WTC11 (cell line): Measurements from ENCODE around the gene CHST3. TPM values are rescaled to one million over a fixed set of nuclear protein-coding genes. Genes with fewer than 3 reads are reported as not detected.

Experiments used
- ATAC-seq: fragments of 200-7000 bp; cut with Tn5 transposase; 2 replicates; pipeline ENCODE4 v1.10.0; 2021; ENCODE audit warnings: mild to moderate bottlenecking, moderate library complexity
- CTCF ChIA-PET: fragments of 300-600 bp; sonication (Branson Sonifier 250); formaldehyde crosslinking; loops from one replicate; lab custom pipeline; 2021; ENCODE audit warnings: antibody characterized with exemption; lab: Charles Lee
- POLR2A ChIA-PET: fragments of 350-600 bp; sonication (Branson Sonifier 250); formaldehyde crosslinking; loops from one replicate; lab custom pipeline; 2021; ENCODE audit warnings: antibody characterized with exemption; lab: Charles Lee
- DNase-seq: peaks from one replicate; pipeline ENCODE4 v3.0.0; 2021; ENCODE audit warnings: low spot score
- H3K27ac Mint-ChIP-seq: 2 replicates; pipeline ENCODE4 v1.8.0; 2021; ENCODE audit warnings: mixed read lengths
- H3K27me3 Mint-ChIP-seq: 2 replicates; pipeline ENCODE4 v1.8.0; 2021; ENCODE audit warnings: low read depth, mild to moderate bottlenecking, moderate library complexity, mixed read lengths
- H3K36me3 Mint-ChIP-seq: 2 replicates; pipeline ENCODE4 v1.8.0; 2021; ENCODE audit warnings: mixed read lengths
- H3K4me1 Mint-ChIP-seq: 2 replicates; pipeline ENCODE4 v1.8.0; 2022; ENCODE audit warnings: mixed read lengths
- H3K4me3 Mint-ChIP-seq: 2 replicates; pipeline ENCODE4 v1.8.0; 2021; ENCODE audit warnings: mild to moderate bottlenecking, moderate library complexity, mixed read lengths
- H3K9me3 Mint-ChIP-seq: 2 replicates; pipeline ENCODE4 v1.8.0; 2021; ENCODE audit warnings: mixed read lengths
- AFF4 ChIP-seq: sonication (generic); formaldehyde crosslinking; IDR thresholded peaks from 2 replicates; pipeline ENCODE4 v1.8.1; 2023; ENCODE audit warnings: mild to moderate bottlenecking, missing genetic modification reagents, borderline replicate concordance
- AR ChIP-seq: fragments of 250-450 bp; sonication (Bioruptor Pico); IDR thresholded peaks from 2 replicates; pipeline ENCODE4 v1.9.0; 2021; ENCODE audit warnings: mild to moderate bottlenecking
- ATF2 ChIP-seq: sonication (generic); formaldehyde crosslinking; IDR thresholded peaks from 2 replicates; pipeline ENCODE4 v1.8.1; 2022; ENCODE audit warnings: low read depth, missing genetic modification reagents, borderline replicate concordance
- ELF4 ChIP-seq: sonication (generic); formaldehyde crosslinking; IDR thresholded peaks from 2 replicates; pipeline ENCODE4 v1.8.1; 2022; ENCODE audit warnings: low read depth, mild to moderate bottlenecking, moderate library complexity, missing genetic modification reagents
- FOXK1 ChIP-seq: sonication (generic); formaldehyde crosslinking; IDR thresholded peaks from 2 replicates; pipeline ENCODE4 v1.8.0; 2022; ENCODE audit warnings: mild to moderate bottlenecking, moderate library complexity, missing genetic modification reagents
- GABPB1 ChIP-seq: sonication (generic); formaldehyde crosslinking; IDR thresholded peaks from 2 replicates; pipeline ENCODE4 v1.8.1; 2023; ENCODE audit warnings: mild to moderate bottlenecking, missing genetic modification reagents
- GTF2I ChIP-seq: fragments of 250-450 bp; sonication (Bioruptor Pico); conservative IDR thresholded peaks from 2 replicates; pipeline ENCODE4 v1.4.0; 2021; ENCODE audit warnings: mild to moderate bottlenecking
- JUN ChIP-seq: sonication (generic); formaldehyde crosslinking; IDR thresholded peaks from 2 replicates; pipeline ENCODE4 v1.8.0; 2023; ENCODE audit warnings: mild to moderate bottlenecking, missing genetic modification reagents
- MAX ChIP-seq: sonication (generic); formaldehyde crosslinking; IDR thresholded peaks from 2 replicates; pipeline ENCODE4 v1.8.0; 2022; ENCODE audit warnings: mild to moderate bottlenecking, missing genetic modification reagents
- NR2C2 ChIP-seq: sonication (generic); formaldehyde crosslinking; IDR thresholded peaks from 2 replicates; pipeline ENCODE4 v1.8.0; 2022; ENCODE audit warnings: mild to moderate bottlenecking, missing genetic modification reagents
- SMAD3 ChIP-seq: sonication (generic); formaldehyde crosslinking; IDR thresholded peaks from 2 replicates; pipeline ENCODE4 v1.8.0; 2022; ENCODE audit warnings: missing genetic modification reagents, mild to moderate bottlenecking, borderline replicate concordance
- SP1 ChIP-seq: sonication (generic); formaldehyde crosslinking; conservative IDR thresholded peaks from 2 replicates; pipeline ENCODE4 v1.8.1; 2022; ENCODE audit warnings: missing genetic modification reagents
- TCF7 ChIP-seq: sonication (generic); formaldehyde crosslinking; IDR thresholded peaks from 2 replicates; pipeline ENCODE4 v1.8.0; 2022; ENCODE audit warnings: mild to moderate bottlenecking, low read depth, missing genetic modification reagents, moderate library complexity
- TEAD1 ChIP-seq: sonication (generic); formaldehyde crosslinking; IDR thresholded peaks from 2 replicates; pipeline ENCODE4 v1.8.0; 2022; ENCODE audit warnings: mild to moderate bottlenecking, missing genetic modification reagents
- TEAD4 ChIP-seq: sonication (generic); formaldehyde crosslinking; IDR thresholded peaks from 2 replicates; pipeline ENCODE4 v1.8.0; 2022; ENCODE audit warnings: mild to moderate bottlenecking, missing genetic modification reagents
- TP53 ChIP-seq: sonication (generic); formaldehyde crosslinking; IDR thresholded peaks from 2 replicates; pipeline ENCODE4 v1.8.1; 2023; ENCODE audit warnings: mild to moderate bottlenecking, missing genetic modification reagents
- ZNF138 ChIP-seq: sonication (generic); formaldehyde crosslinking; conservative IDR thresholded peaks from 2 replicates; pipeline ENCODE4 v1.8.1; 2022; ENCODE audit warnings: mild to moderate bottlenecking, moderate library complexity, missing genetic modification reagents
- ZNF219 ChIP-seq: sonication (generic); formaldehyde crosslinking; IDR thresholded peaks from 2 replicates; pipeline ENCODE4 v1.8.0; 2023; ENCODE audit warnings: missing genetic modification reagents, mild to moderate bottlenecking, borderline replicate concordance
- ZNF532 ChIP-seq: fragments of 250-450 bp; sonication (Bioruptor Pico); IDR thresholded peaks from 2 replicates; pipeline ENCODE4 v1.9.0; 2021; ENCODE audit warnings: mild to moderate bottlenecking, borderline replicate concordance
- total RNA-seq: library from RNA; stranded (reverse); gene quantifications from 3 replicates; pipeline ENCODE4 v1.2.3, GENCODE V29; 2021
- TF ChIP-seq, protein P1 (sequence below): sonication (generic); formaldehyde crosslinking; IDR thresholded peaks from 2 replicates; pipeline ENCODE4 v1.8.0; 2022; ENCODE audit warnings: mild to moderate bottlenecking, missing genetic modification reagents

CHST3 gene
- total RNA-seq, 1 experiment from 2014 or later = 7.0 TPM

GRCh38 chr10:71921324-71922027 lies 42.7 kb upstream of the CHST3 start (continued):
- TF ChIP-seq AFF4 (CRISPR knock-in tag) = no peak
- no peak for TF ChIP-seq JUN (CRISPR knock-in tag)
- TF ChIP-seq TP53 (CRISPR knock-in tag) = no peak
- no peak for TF ChIP-seq FOXK1 (CRISPR knock-in tag)
- TF ChIP-seq ZNF219 (CRISPR knock-in tag) = no peak
- no peak for TF ChIP-seq TCF7
- TF ChIP-seq TEAD4 = no peak

GRCh38 chr10:71923138-71923692 lies 41.0 kb upstream of the CHST3 start:
- Mint-ChIP-seq H3K4me3 (no peak overlapping the region), H3K27me3 (no peaks in the 10 kb centered on the region), H3K27ac (no peak overlapping the region), H3K36me3 (no peaks in the 10 kb centered on the region), H3K4me1 (peaks cover 4% of the 10 kb centered on the region; the same call in 1 of the 2 replicates), H3K9me3 (peaks cover 6% of the 10 kb centered on the region)
- ATAC-seq (peak; percentile 34; the same call in 1 of the 2 replicates), DNase-seq (no peak)
- ChIA-PET CTCF (no interaction called here), POLR2A (no interaction called here)
- TF ChIP-seq GTF2I (CRISPR knock-in tag) (no peak), AR (CRISPR knock-in tag) (no peak), ZNF138 (no peak), ATF2 (CRISPR knock-in tag) (no peak), GABPB1 (CRISPR knock-in tag) (no peak), FOXK1 (CRISPR knock-in tag) (no peak), SMAD3 (no peak), ZNF532 (CRISPR knock-in tag) (no peak), MAX (no peak), ELF4 (no peak), TEAD1 (CRISPR knock-in tag) (no peak), SP1 (CRISPR knock-in tag) (no peak), NR2C2 (CRISPR knock-in tag) (no peak)
- TF ChIP-seq, protein P1, sequence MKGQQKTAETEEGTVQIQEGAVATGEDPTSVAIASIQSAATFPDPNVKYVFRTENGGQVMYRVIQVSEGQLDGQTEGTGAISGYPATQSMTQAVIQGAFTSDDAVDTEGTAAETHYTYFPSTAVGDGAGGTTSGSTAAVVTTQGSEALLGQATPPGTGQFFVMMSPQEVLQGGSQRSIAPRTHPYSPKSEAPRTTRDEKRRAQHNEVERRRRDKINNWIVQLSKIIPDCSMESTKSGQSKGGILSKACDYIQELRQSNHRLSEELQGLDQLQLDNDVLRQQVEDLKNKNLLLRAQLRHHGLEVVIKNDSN (CRISPR knock-in tag) = no peak
